Smooth muscle cell of trachea (primary cell): ENCODE results near the gene DOLK. TPM values are rescaled to one million over a fixed set of nuclear protein-coding genes. Genes with fewer than 3 reads are reported as not detected.

ENCODE experiments used
- total RNA-seq: library from RNA; depleted of rRNA; stranded (reverse); fragments of >200 nt; gene quantifications from 2 replicates; pipeline ENCODE4 v1.2.1, GENCODE V29; 2014

DOLK gene
- 28.2 and 40.9 TPM in 2 replicates for total RNA-seq

GRCh38 chr9:128947527-128948301 is at the start of gene DOLK, which contains the start of gene NUP188:
TSS of gene DOLK (minus strand) at chr9:128947603. CDS start at chr9:128947303, 300 bp downstream.
TSS of gene NUP188 (plus strand) at chr9:128947699. CDS start at chr9:128947720, 21 bp downstream.

GRCh38 chr9:128920381-128921058 is 26.9 kb downstream of the DOLK start, which contains the start of gene PHYHD1:
TSS of gene PHYHD1 (plus strand) at chr9:128920982. CDS start at chr9:128922324, 1,342 bp downstream.

Other genes with a start within 250 kb of the DOLK start
- 1.9 and 2.3 TPM in 2 replicates for gene PKN3, start 245.1 kb downstream of the DOLK start, total RNA-seq
- gene ZDHHC12, start 223.5 kb downstream of the DOLK start, total RNA-seq: 44.8 and 51.5 TPM in 2 replicates
- gene ZER1, start 175.7 kb downstream of the DOLK start, total RNA-seq: 29.5 and 52.4 TPM in 2 replicates
- gene TBC1D13, start 160.3 kb downstream of the DOLK start, total RNA-seq: 12.7 and 21.8 TPM in 2 replicates
- 20.4 and 22.0 TPM in 2 replicates for gene ENDOG, start 129.1 kb downstream of the DOLK start, total RNA-seq
- 17.9 and 22.0 TPM in 2 replicates for gene SPOUT1, start 117.8 kb downstream of the DOLK start, total RNA-seq
- 9.1 and 13.7 TPM in 2 replicates for gene KYAT1, start 65.7 kb downstream of the DOLK start, total RNA-seq
- 29.1 and 44.0 TPM in 2 replicates for gene LRRC8A, start 65.5 kb downstream of the DOLK start, total RNA-seq
- 16.1 and 18.7 TPM in 2 replicates for gene PHYHD1, start 26.6 kb downstream of the DOLK start, total RNA-seq
- gene NUP188, start 96 bp upstream of the DOLK start, total RNA-seq: 38.5 and 43.5 TPM in 2 replicates
- gene SH3GLB2, start 80.7 kb upstream of the DOLK start, total RNA-seq: 63.9 and 83.7 TPM in 2 replicates
- gene MIGA2, start 89.0 kb upstream of the DOLK start, total RNA-seq: 30.7 and 42.8 TPM in 2 replicates
- gene DOLPP1, start 133.5 kb upstream of the DOLK start, total RNA-seq: 8.7 and 10.3 TPM in 2 replicates
- gene CRAT, start 163.2 kb upstream of the DOLK start, total RNA-seq: 63.4 and 90.5 TPM in 2 replicates
- 130 and 145 TPM in 2 replicates for gene PTPA, start 163.8 kb upstream of the DOLK start, total RNA-seq
- 65.6 and 118 TPM in 2 replicates for gene IER5L, start 230.7 kb upstream of the DOLK start, total RNA-seq